Ovary (tissue), 9 donors: ENCODE measurements around the gene TGIF1. TPM values are rescaled to one million over a fixed set of nuclear protein-coding genes. Genes with fewer than 3 reads are reported as not detected.

Source experiments
- DNase-seq, 5 donors: peaks; one replicate each; pipeline ENCODE4 v3.0.0-alpha.2; 2019 to 2020
- H3K27ac ChIP-seq, 2 donors: fragments of 200-600 bp; one replicate each; pipeline versions ENCODE4 v1.5.1 to v1.8.0; 2019 to 2022
- H3K27me3 ChIP-seq: fragments of 200-600 bp; one replicate; pipeline ENCODE4 v1.8.0; 2022
- H3K36me3 ChIP-seq: fragments of 200-600 bp; sonication (generic); one replicate; pipeline ENCODE4 v1.5.1; 2019
- H3K4me1 ChIP-seq: one replicate; pipeline ENCODE4 v1.8.1; 2013; ENCODE audit warnings: mild to moderate bottlenecking, moderate library complexity; ENCODE audit not compliant: insufficient read depth
- H3K4me3 ChIP-seq: fragments of 200-600 bp; sonication (generic); one replicate; pipeline ENCODE4 v1.5.1; 2017
- H3K9me3 ChIP-seq, 2 donors: fragments of 200-600 bp in 1 of 2; sonication (generic) in 1 of 2; one replicate each; pipeline versions ENCODE4 v1.5.1 to v1.8.1; 2013 to 2019; ENCODE audit warnings: mild to moderate bottlenecking in 1 of 2, moderate library complexity in 1 of 2
- CTCF ChIP-seq, 3 donors: fragments of 450-650 bp in 2 of 3; fragments of 200-600 bp in 1 of 3; IDR thresholded peaks; one replicate each; pipeline versions ENCODE4 v1.5.1 to v1.8.0; 2016 to 2022; ENCODE audit warnings: antibody characterized with exemption in 3 of 3, mild to moderate bottlenecking in 1 of 3
- EP300 ChIP-seq: sonication (generic); formaldehyde crosslinking; IDR thresholded peaks from one replicate; pipeline ENCODE4 v1.6.1; 2017; ENCODE audit warnings: antibody characterized with exemption
- POLR2A ChIP-seq: fragments of 450-650 bp; IDR thresholded peaks from one replicate; pipeline ENCODE4 v1.6.1; 2017; ENCODE audit warnings: antibody characterized with exemption, mild to moderate bottlenecking, moderate library complexity
- WGBS, 3 donors: extraction: QIAGEN DNeasy Blood & Tissue Kit in 1 of 3; methylation state at CpG; one replicate each; pipeline versions ENCODE4 v1.1.5 to v1.1.7; 2013 to 2017; 5-methylcytosine and 5-hydroxymethylcytosine counted together
- intact Hi-C, 4 donors: fragments of 100-400 bp; cut with DNase I; formaldehyde crosslinking; loops; one replicate each; pipeline versions ENCODE4 v1.11.0 to v1.15.1; 2022 to 2023
- polyA plus RNA-seq, 2 donors: library from polyadenylated mRNA; stranded (reverse); fragments of 200-250 nt in 1 of 2; fragments of 350-450 nt in 1 of 2; fragmentation: Illumina TruSeq in 1 of 2; extraction: RNeasy Lipid Tissue Mini Kit (QIAGEN cat#74804) in 1 of 2; gene quantifications; one replicate each; pipeline ENCODE4 v1.2.3, GENCODE V29; 2013 to 2014
- total RNA-seq, 7 donors: library from RNA; depleted of rRNA in 2 of 7; stranded (reverse); fragments of >200 nt in 2 of 7; fragmentation: NEBNext Ultra II Directional in 3 of 7; extraction: Animal tissue kit (Norgen Biotek cat#: 25700) in 3 of 7; gene quantifications; one replicate each; pipeline versions ENCODE4 v1.1.0 to v1.2.4, GENCODE V29; 2016 to 2023
- donor health status: DM: no; HTN: no; CAD: no; lungs with moderate emphysema.
- donor health status: DM: no; HTN: no; CAD: no.
- donor health status: Bipolar disorder and iron deficiency.
- donor health status: DM: yes; HTN: yes; CAD: no.
- donor health status: DM: no; HTN: no; CAD: no.
- donor health status: DM: yes; HTN: yes; CAD: no.

TGIF1 gene
- total and polyA plus RNA-seq, 9 donors, result 30.9 to 93.4 (median 64.0) TPM

- H3K27me3 ChIP-seq, result no peaks in the 10 kb centered on the region
- H3K4me3 ChIP-seq, result no peak overlapping the region
- no peak overlapping the region for H3K27ac ChIP-seq
- no peaks in the 10 kb centered on the region for H3K9me3 ChIP-seq
- no peaks in the 10 kb centered on the region for H3K36me3 ChIP-seq
- H3K4me1 ChIP-seq, result no peaks in the 10 kb centered on the region
- 90 to 92% (median 91%) methylated on average over 6 of the region's 6 CpGs for WGBS, 3 donors
- TF ChIP-seq POLR2A, result no peak
- no peak for TF ChIP-seq CTCF (IDR thresholded peaks at IDR 0.05)
- TF ChIP-seq EP300, result no peak
- intact Hi-C loops, result no loop called here
- DNase-seq, result no peak
Observed at GRCh38 chr18:3425446-3425845, 24.5 kb upstream of the TGIF1 start.

GRCh38 chr18:3426074-3426473 is 23.9 kb upstream of the TGIF1 start:
- TF ChIP-seq POLR2A (no peak), EP300 (no peak), CTCF (IDR thresholded peaks at IDR 0.05) (no peak)
- H3K9me3 ChIP-seq, result no peaks in the 10 kb centered on the region
- 82 to 86% (median 83%) methylated on average over 4 of the region's 4 CpGs for WGBS, 3 donors
- H3K27ac ChIP-seq, result no peak overlapping the region
- intact Hi-C loops, result no loop called here
- H3K36me3 ChIP-seq, result no peaks in the 10 kb centered on the region
- H3K27me3 ChIP-seq, result no peaks in the 10 kb centered on the region
- H3K4me3 ChIP-seq, result no peak overlapping the region
- DNase-seq, result no peak
- H3K4me1 ChIP-seq, result no peaks in the 10 kb centered on the region

- Histone ChIP-seq H3K27me3 (no peaks in the 10 kb centered on the region), H3K4me1 (no peaks in the 10 kb centered on the region), H3K4me3 (no peak overlapping the region), H3K9me3 (no peaks in the 10 kb centered on the region), H3K27ac (no peak overlapping the region), H3K36me3 (no peaks in the 10 kb centered on the region)
- WGBS, 3 donors, result 55 to 67% (median 62%) methylated on average over 5 of the region's 5 CpGs
- DNase-seq, result no peak
- TF ChIP-seq EP300 (no peak), CTCF (IDR thresholded peaks at IDR 0.05) (no peak), POLR2A (no peak)
- intact Hi-C loops, result no loop called here
Observed at GRCh38 chr18:3427944-3428343, 22.0 kb upstream of the TGIF1 start.

- no peaks in the 10 kb centered on the region for H3K4me1 ChIP-seq
- no peak overlapping the region for H3K4me3 ChIP-seq
- WGBS, 3 donors, result 93 to 94% (median 93%) methylated on average over 3 of the region's 3 CpGs
- DNase-seq, result no peak
- H3K36me3 ChIP-seq, result no peaks in the 10 kb centered on the region
- no peak overlapping the region for H3K27ac ChIP-seq
- intact Hi-C loops, result no loop called here
- H3K9me3 ChIP-seq, result no peaks in the 10 kb centered on the region
- no peak for TF ChIP-seq CTCF (IDR thresholded peaks at IDR 0.05)
- no peak for TF ChIP-seq EP300
- TF ChIP-seq POLR2A, result no peak
- H3K27me3 ChIP-seq, result no peaks in the 10 kb centered on the region
Observed at GRCh38 chr18:3429121-3429520, 20.9 kb upstream of the TGIF1 start.

GRCh38 chr18:3434685-3435084 is 15.3 kb upstream of the TGIF1 start:
- no peak for TF ChIP-seq EP300
- no peak for TF ChIP-seq CTCF (IDR thresholded peaks at IDR 0.05)
- TF ChIP-seq POLR2A, result no peak
- Histone ChIP-seq H3K4me1 (no peaks in the 10 kb centered on the region), H3K9me3 (no peaks in the 10 kb centered on the region), H3K36me3 (no peaks in the 10 kb centered on the region), H3K4me3 (no peak overlapping the region), H3K27ac (no peak overlapping the region), H3K27me3 (no peaks in the 10 kb centered on the region)
- 57 to 73% (median 60%) methylated on average over 4 of the region's 4 CpGs for WGBS, 3 donors
- intact Hi-C loops, result no loop called here
- DNase-seq, result no peak
